GM13976 (cell line): ENCODE data around the gene NXN.

ENCODE experiments used
- DNase-seq: peaks from one replicate; pipeline ENCODE4 v3.0.0; 2012; ENCODE audit warnings: low spot score
- CTCF ChIP-seq: IDR thresholded peaks from 2 replicates; pipeline ENCODE4 v1.5.1; 2012; ENCODE audit warnings: borderline replicate concordance, mild to moderate bottlenecking; ENCODE audit not compliant: insufficient read depth; ENCODE audit errors: extremely low read depth, missing control alignments, control extremely low read depth
- in situ Hi-C: fragments of 300-500 bp; cut with MboI; formaldehyde crosslinking; loops from one replicate; pipeline ENCODE4 v1.12.0; 2022; ENCODE audit warnings: low sequenced_read_pairs, mixed read lengths, inconsistent platforms; ENCODE audit not compliant: unreplicated experiment

NXN gene

DNA sequence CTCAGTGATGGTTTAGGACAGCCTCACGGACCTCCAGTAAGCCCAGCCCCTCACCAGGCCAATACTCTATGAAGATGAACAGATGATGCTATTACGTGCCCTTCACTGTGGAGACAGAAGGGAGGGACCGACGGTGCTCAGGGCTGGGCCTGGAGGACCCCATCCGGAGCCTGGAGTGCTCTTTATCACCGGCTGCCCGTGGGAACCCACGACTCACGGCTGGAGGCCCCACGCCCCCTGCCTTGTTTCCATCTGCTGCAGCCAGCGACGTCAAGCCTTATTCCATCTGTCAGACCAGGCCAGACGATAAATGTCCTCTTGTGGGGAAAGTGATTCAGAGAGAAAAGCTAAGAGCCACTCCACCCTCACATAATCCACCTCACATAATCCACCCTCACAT, 13.4 kb upstream of the NXN start:
- DNase-seq = no peak
- no peak for TF ChIP-seq CTCF
- in situ Hi-C loops = no loop called here

- no peak for TF ChIP-seq CTCF
- in situ Hi-C loops = loop anchor here (10.0 kb wide), 1 partner anchor 194 kb away; no protein-coding TSS in a partner anchor
- no peak for DNase-seq
Observed at GRCh38 chr17:988561-988960, 9.0 kb upstream of the NXN start.

DNA sequence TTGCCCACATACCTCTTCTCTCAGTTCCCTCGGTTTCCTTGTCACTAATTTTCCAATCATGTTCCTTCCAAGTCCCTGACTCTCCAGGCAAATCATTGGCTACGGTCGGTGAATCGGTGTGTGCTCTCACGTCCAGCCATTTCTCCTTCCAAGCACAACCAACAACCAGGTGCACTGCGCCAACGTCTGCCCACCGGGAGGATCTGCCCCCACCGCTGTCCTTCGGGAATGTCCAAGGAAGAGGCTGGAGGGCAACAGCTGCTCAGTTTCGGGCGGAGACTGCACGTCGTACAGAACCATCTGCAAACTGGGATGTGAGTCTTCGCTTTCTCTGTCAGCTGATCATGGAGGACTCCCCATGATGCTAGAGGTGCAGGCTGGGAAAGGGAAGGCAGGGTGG, 8.4 kb upstream of the NXN start:
- in situ Hi-C loops = loop anchor here (10.0 kb wide), 1 partner anchor 193 kb away; no protein-coding TSS in a partner anchor
- DNase-seq = no peak
- TF ChIP-seq CTCF = no peak

DNA sequence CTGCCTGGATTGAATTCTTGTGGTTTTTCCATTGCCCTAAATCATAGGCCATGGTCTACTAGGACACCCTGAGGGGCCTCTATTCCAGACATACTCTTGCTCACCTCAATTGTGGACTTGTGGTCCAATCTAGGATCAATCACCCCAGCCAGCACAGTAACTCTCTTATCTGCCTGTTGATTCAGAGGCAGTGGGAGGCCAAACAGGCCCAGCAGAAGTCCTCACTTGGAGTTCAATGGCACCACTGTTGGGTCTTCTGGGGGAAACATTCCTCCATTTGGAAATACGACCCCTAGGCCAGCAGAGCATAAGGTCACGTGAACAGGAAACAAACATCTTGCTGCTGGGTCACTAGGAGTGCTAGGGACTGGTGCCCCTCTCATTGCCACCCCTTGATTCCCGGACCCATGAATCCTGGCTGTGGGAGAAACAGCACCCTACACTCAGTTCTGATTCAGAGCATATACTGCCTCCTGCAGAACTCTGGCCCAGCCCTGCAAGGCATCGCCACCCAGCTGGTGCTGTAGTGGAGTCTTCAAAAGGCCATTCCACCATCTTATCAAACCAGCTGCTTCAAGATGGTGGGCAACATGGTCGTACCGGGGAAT, 6.8 kb upstream of the NXN start:
- TF ChIP-seq CTCF = no peak
- in situ Hi-C loops = loop anchor here (10.0 kb wide), 1 partner anchor 192 kb away; no protein-coding TSS in a partner anchor
- no peak for DNase-seq

- in situ Hi-C loops = loop anchor here (10.0 kb wide), 1 partner anchor 189 kb away; no protein-coding TSS in a partner anchor
- TF ChIP-seq CTCF = no peak
- DNase-seq = no peak
Observed at GRCh38 chr17:983921-984320, 4.3 kb upstream of the NXN start.

GRCh38 chr17:981292-981658, 1.7 kb upstream of the NXN start:
- in situ Hi-C loops = loop anchor here (10.0 kb wide), 1 partner anchor 186 kb away; no protein-coding TSS in a partner anchor
- no peak for DNase-seq
- TF ChIP-seq CTCF = no peak
